Fibroblast of mammary gland (primary cell): ENCODE measurements around the gene TMEM181.
"Not testable (repeated sequence)": the region's sequence is repeated elsewhere in the genome, so short reads cannot be mapped to it uniquely, and the experiment has no call there.

Experiments used
- DNase-seq: peaks from one replicate; pipeline ENCODE4 v3.0.0-alpha.2; 2010; ENCODE audit warnings: low read depth
- H3K4me3 ChIP-seq: 2 replicates; pipeline ENCODE4 v1.5.1; 2011; ENCODE audit warnings: low read depth, mild to moderate bottlenecking, low read length, moderate library complexity; ENCODE audit not compliant: control insufficient read depth
- CTCF ChIP-seq: conservative IDR thresholded peaks from 2 replicates; pipeline ENCODE4 v1.5.1; 2011; ENCODE audit warnings: low read depth, low read length, inconsistent platforms; ENCODE audit not compliant: control insufficient read depth, insufficient read depth

Gene TMEM181

GRCh38 chr6:158665332-158665731, 105.4 kb downstream of the TMEM181 start:
- no peak for DNase-seq
- H3K4me3 ChIP-seq: no peak overlapping the region
- TF ChIP-seq CTCF: no peak

- H3K4me3 ChIP-seq: no peak overlapping the region
- peak; percentile 79 for DNase-seq
- TF ChIP-seq CTCF: no peak
Measured at GRCh38 chr6:158666628-158667359, 106.9 kb downstream of the TMEM181 start.

- no peak overlapping the region for H3K4me3 ChIP-seq
- DNase-seq: no peak
- TF ChIP-seq CTCF: no peak
Measured at GRCh38 chr6:158667360-158667981, 107.6 kb downstream of the TMEM181 start.

- no peak for TF ChIP-seq CTCF
- no peak for DNase-seq
- H3K4me3 ChIP-seq: no peak overlapping the region
Measured at GRCh38 chr6:158668707-158669103, 108.8 kb downstream of the TMEM181 start.

GRCh38 chr6:158669145-158670035, 109.5 kb downstream of the TMEM181 start:
- no peak for TF ChIP-seq CTCF
- DNase-seq: peak; percentile 40
- no peak overlapping the region for H3K4me3 ChIP-seq

GRCh38 chr6:158672119-158672518, 112.2 kb downstream of the TMEM181 start:
- H3K4me3 ChIP-seq, DNase-seq: not testable (repeated sequence)

GRCh38 chr6:158672726-158673125, 112.8 kb downstream of the TMEM181 start:
- TF ChIP-seq CTCF: no peak
- DNase-seq: no peak
- no peak overlapping the region for H3K4me3 ChIP-seq
